HG03460 (cell line): ENCODE results near the gene PRRT1B.
"Not testable (repeated sequence)": the region's sequence is repeated elsewhere in the genome, so short reads cannot be mapped to it uniquely, and the experiment has no call there.

Source experiments
- ATAC-seq: cut with Tn5 transposase; IDR thresholded peaks from one replicate; pipeline ENCODE4 v1.9.1; 2021; ENCODE audit not compliant: unreplicated experiment

Gene PRRT1B

GRCh38 chr9:131549186-131549585, 3.9 kb downstream of the PRRT1B start:
- not testable (repeated sequence) for ATAC-seq

GRCh38 chr9:131550465-131550864, 5.1 kb downstream of the PRRT1B start:
- not testable (repeated sequence) for ATAC-seq

GRCh38 chr9:131552030-131552429, 6.7 kb downstream of the PRRT1B start:
- ATAC-seq: no peak

- no peak for ATAC-seq
These were observed 8.9 kb downstream of the PRRT1B start for GRCh38 chr9:131554087-131554842.

- ATAC-seq: no peak
These were observed 9.6 kb downstream of the PRRT1B start for GRCh38 chr9:131554843-131555351.

GRCh38 chr9:131555841-131556673, 10.7 kb downstream of the PRRT1B start:
- no peak for ATAC-seq

- ATAC-seq: no peak
These were observed 12.7 kb downstream of the PRRT1B start for GRCh38 chr9:131557855-131558548.

GRCh38 chr9:131559421-131560000, 14.2 kb downstream of the PRRT1B start:
- ATAC-seq: no peak

GRCh38 chr9:131562032-131562959, 17.0 kb downstream of the PRRT1B start:
- no peak for ATAC-seq

GRCh38 chr9:131565369-131565768, 20.0 kb downstream of the PRRT1B start:
- ATAC-seq: no peak

- ATAC-seq: no peak
These were observed 20.8 kb downstream of the PRRT1B start for GRCh38 chr9:131566158-131566557.

GRCh38 chr9:131567910-131568309, 22.6 kb downstream of the PRRT1B start:
- no peak for ATAC-seq

GRCh38 chr9:131574730-131575640, 29.7 kb downstream of the PRRT1B start:
- ATAC-seq: no peak

- ATAC-seq: no peak
These were observed 30.9 kb downstream of the PRRT1B start for GRCh38 chr9:131575946-131576853.

GRCh38 chr9:131577005-131578000, 32.0 kb downstream of the PRRT1B start:
- no peak for ATAC-seq

GRCh38 chr9:131578021-131578420, 32.7 kb downstream of the PRRT1B start:
- ATAC-seq: no peak
